Testis (tissue), 2 donors: Measurements from ENCODE around the gene REEP3.

ENCODE experiments used
- POLR2A ChIP-seq: fragments of 450-650 bp; IDR thresholded peaks from one replicate; pipeline ENCODE4 v1.6.1; 2017; ENCODE audit warnings: antibody characterized with exemption, mild to moderate bottlenecking, moderate library complexity
- TF ChIP-seq, protein P1 (sequence below), 3 experiments: fragments of 450-650 bp in 2 of 3; fragments of 200-600 bp in 1 of 3; sonication (generic) in 1 of 3; IDR thresholded peaks; one replicate each; pipeline ENCODE4 v1.5.1; 2016 to 2019; ENCODE audit warnings: antibody characterized with exemption in 3 of 3, mild to moderate bottlenecking in 2 of 3, moderate library complexity in 1 of 3

DNA sequence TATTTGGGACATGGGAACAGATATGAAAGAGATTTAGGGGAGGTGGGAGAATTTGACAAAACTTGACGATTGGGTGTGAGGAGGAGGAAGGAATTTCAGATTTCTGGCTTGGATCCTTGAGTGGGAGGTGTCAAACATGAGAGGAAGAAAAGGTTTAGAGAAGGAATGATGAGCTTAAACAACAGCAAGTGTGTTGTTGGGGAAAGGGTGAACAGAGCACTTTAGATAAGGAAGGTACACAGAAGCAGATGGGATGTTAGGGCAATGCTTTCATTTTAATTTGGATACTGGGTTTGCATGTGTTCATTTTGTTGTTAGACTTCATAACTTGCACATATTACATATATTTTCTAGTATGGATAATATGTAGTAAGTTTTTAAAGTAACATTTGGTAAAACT lies 23.2 kb downstream of the REEP3 start:
- TF ChIP-seq, protein P1, sequence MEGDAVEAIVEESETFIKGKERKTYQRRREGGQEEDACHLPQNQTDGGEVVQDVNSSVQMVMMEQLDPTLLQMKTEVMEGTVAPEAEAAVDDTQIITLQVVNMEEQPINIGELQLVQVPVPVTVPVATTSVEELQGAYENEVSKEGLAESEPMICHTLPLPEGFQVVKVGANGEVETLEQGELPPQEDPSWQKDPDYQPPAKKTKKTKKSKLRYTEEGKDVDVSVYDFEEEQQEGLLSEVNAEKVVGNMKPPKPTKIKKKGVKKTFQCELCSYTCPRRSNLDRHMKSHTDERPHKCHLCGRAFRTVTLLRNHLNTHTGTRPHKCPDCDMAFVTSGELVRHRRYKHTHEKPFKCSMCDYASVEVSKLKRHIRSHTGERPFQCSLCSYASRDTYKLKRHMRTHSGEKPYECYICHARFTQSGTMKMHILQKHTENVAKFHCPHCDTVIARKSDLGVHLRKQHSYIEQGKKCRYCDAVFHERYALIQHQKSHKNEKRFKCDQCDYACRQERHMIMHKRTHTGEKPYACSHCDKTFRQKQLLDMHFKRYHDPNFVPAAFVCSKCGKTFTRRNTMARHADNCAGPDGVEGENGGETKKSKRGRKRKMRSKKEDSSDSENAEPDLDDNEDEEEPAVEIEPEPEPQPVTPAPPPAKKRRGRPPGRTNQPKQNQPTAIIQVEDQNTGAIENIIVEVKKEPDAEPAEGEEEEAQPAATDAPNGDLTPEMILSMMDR (IDR thresholded peaks at IDR 0.05) = no peak
- TF ChIP-seq POLR2A = no peak
